Duodenal mucosa (tissue), 2 donors: ENCODE measurements around the gene PPP1CA.

Source experiments
- H3K27ac ChIP-seq: one replicate; pipeline ENCODE4 v1.7.0; 2013; ENCODE audit warnings: low read depth, low read length
- H3K27me3 ChIP-seq, 2 donors: one replicate each; pipeline ENCODE4 v1.7.0; 2013; ENCODE audit warnings: low read length in 2 of 2, control low read depth in 1 of 2; ENCODE audit not compliant: insufficient read depth in 2 of 2, control insufficient read depth in 1 of 2
- H3K36me3 ChIP-seq, 2 donors: one replicate each; pipeline ENCODE4 v1.7.0; 2013; ENCODE audit warnings: low read length in 2 of 2, control low read depth in 1 of 2; ENCODE audit not compliant: insufficient read depth in 2 of 2, control insufficient read depth in 1 of 2
- H3K4me1 ChIP-seq, 2 donors: one replicate each; pipeline ENCODE4 v1.7.0; 2013; ENCODE audit warnings: low read length in 2 of 2, control low read depth in 1 of 2; ENCODE audit not compliant: insufficient read depth in 2 of 2, control insufficient read depth in 1 of 2
- H3K4me3 ChIP-seq, 2 donors: one replicate each; pipeline ENCODE4 v1.7.0; 2013; ENCODE audit warnings: low read length in 2 of 2, low read depth in 1 of 2
- H3K9ac ChIP-seq, 2 donors: one replicate each; pipeline ENCODE4 v1.7.0; 2013; ENCODE audit warnings: low read length in 2 of 2, low read depth in 1 of 2
- H3K9me3 ChIP-seq, 2 donors: one replicate each; pipeline ENCODE4 v1.7.0; 2013; ENCODE audit warnings: low read length in 2 of 2, control low read depth in 1 of 2; ENCODE audit not compliant: control insufficient read depth in 1 of 2

PPP1CA gene

DNA sequence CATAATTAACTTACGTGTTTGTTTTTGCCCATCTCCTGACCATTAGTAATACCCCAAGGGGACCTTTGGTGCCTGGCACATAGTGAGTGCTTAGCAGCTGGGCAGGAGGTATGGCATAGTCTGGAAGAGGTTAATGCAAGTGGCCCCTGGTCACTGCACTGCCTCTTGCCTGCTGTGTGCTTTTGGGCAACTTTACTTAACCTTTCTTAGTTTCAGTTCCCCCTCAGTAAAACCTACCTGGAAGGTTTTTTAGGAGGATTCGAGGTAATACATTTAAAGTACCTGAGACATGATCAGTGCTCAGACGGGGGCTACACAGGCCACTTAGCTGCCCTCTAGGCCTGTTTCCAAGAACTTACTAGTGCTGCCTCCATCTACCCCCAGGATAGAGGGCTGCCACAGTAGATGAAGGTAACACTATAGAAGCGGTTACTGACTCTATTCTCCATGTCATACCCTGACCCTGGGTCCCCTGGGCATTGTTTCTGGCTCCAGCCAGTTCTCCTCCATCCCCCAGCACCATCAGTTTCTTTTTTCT, 51.7 kb downstream of the PPP1CA start:
- no peak overlapping the region for H3K27ac ChIP-seq
- H3K27me3 ChIP-seq: no peaks in the 10 kb centered on the region
- H3K4me1 ChIP-seq: peaks cover 51 to 67% of the 10 kb centered on the region in 2 donors

DNA sequence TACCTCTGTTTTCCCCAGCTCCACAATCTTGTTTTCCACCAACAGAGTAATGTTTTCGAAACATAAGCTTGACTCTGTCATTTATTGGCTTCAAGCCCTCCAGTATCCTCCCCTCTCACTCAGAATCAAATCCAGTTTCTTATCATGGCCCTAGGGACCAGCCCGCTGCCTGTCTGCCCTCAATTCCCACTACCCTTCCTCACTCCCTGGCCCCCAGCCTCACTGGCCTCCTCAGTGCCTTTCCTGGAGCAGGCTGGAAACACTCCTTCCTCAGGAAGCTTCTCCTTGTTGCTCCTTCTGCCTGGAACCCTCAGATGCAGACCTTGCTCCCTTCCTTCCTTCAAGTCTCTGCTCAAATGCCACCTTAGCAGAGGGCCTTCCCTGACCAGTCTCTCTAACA, 52.2 kb downstream of the PPP1CA start:
- no peaks in the 10 kb centered on the region for H3K27me3 ChIP-seq
- peaks cover 47 to 62% of the 10 kb centered on the region in 2 donors for H3K4me1 ChIP-seq

More for the DNA sequence above, 51.7 kb downstream of the PPP1CA start:
- H3K9ac ChIP-seq: no peak overlapping the region
- H3K9me3 ChIP-seq: no peaks in the 10 kb centered on the region
- no peaks in the 10 kb centered on the region for H3K36me3 ChIP-seq
- H3K4me3 ChIP-seq: no peak overlapping the region

GRCh38 chr11:67349036-67349435, 52.6 kb downstream of the PPP1CA start:
- no peaks in the 10 kb centered on the region for H3K36me3 ChIP-seq
- no peaks in the 10 kb centered on the region for H3K27me3 ChIP-seq
- H3K4me3 ChIP-seq: no peak overlapping the region
- no peaks in the 10 kb centered on the region for H3K9me3 ChIP-seq
- no peak overlapping the region for H3K27ac ChIP-seq
- H3K4me1 ChIP-seq: peaks cover 43 to 58% of the 10 kb centered on the region in 2 donors
- no peak overlapping the region for H3K9ac ChIP-seq

More for the DNA sequence above, 52.2 kb downstream of the PPP1CA start:
- no peak overlapping the region for H3K9ac ChIP-seq
- H3K9me3 ChIP-seq: no peaks in the 10 kb centered on the region
- no peak overlapping the region for H3K4me3 ChIP-seq
- H3K27ac ChIP-seq: no peak overlapping the region
- H3K36me3 ChIP-seq: no peaks in the 10 kb centered on the region
